ENCODE results near the gene MPG.

- TF ChIP-seq POLR2A (IDR thresholded peaks at IDR 0.05; ENCODE audit: low read length) = no peak
- no peak for TF ChIP-seq GATA1 (IDR thresholded peaks at IDR 0.05; ENCODE audit: low read depth, low read length)
Observed at GRCh38 chr16:42069-42457, 36.0 kb upstream of the MPG start.

Data from erythroblast (primary cell).